HG02938 (cell line): ENCODE measurements around the gene INTS11.

ENCODE experiments used
- ATAC-seq: cut with Tn5 transposase; IDR thresholded peaks from one replicate; pipeline ENCODE4 v1.9.1; 2021; ENCODE audit warnings: mild to moderate bottlenecking, moderate library complexity; ENCODE audit not compliant: unreplicated experiment

Gene INTS11

GRCh38 chr1:1287288-1288110 lies 37.0 kb downstream of the INTS11 start:
- no peak for ATAC-seq

- ATAC-seq: no peak
Observed at GRCh38 chr1:1286313-1287261, 37.9 kb downstream of the INTS11 start.

DNA sequence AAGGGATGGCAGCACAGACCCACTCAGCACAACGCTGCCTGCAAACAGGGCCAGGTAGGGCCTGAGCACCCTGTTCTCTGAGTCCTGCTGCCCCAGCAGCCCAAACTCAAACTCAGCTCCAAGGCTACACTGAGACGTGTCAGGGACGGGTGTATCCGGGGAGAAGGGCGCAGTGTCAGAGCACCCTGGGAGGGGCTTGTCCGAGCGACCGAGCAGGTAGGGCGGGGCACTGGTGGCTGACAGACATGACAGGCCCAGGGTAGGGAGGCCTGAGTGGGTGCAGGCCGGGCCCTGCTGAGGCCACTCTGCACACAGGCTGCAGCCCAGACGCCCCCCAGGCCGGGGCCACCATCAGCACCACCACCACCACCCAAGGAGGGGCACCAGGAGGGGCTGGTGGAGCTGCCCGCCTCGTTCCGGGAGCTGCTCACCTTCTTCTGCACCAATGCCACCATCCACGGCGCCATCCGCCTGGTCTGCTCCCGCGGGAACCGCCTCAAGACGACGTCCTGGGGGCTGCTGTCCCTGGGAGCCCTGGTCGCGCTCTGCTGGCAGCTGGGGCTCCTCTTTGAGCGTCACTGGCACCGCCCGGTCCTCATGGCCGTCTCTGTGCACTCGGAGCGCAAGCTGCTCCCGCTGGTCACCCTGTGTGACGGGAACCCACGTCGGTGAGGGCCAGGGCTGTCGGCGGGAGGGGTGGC lies 38.7 kb downstream of the INTS11 start:
- no peak for ATAC-seq

GRCh38 chr1:1285102-1285571 lies 39.3 kb downstream of the INTS11 start:
- ATAC-seq: no peak

DNA sequence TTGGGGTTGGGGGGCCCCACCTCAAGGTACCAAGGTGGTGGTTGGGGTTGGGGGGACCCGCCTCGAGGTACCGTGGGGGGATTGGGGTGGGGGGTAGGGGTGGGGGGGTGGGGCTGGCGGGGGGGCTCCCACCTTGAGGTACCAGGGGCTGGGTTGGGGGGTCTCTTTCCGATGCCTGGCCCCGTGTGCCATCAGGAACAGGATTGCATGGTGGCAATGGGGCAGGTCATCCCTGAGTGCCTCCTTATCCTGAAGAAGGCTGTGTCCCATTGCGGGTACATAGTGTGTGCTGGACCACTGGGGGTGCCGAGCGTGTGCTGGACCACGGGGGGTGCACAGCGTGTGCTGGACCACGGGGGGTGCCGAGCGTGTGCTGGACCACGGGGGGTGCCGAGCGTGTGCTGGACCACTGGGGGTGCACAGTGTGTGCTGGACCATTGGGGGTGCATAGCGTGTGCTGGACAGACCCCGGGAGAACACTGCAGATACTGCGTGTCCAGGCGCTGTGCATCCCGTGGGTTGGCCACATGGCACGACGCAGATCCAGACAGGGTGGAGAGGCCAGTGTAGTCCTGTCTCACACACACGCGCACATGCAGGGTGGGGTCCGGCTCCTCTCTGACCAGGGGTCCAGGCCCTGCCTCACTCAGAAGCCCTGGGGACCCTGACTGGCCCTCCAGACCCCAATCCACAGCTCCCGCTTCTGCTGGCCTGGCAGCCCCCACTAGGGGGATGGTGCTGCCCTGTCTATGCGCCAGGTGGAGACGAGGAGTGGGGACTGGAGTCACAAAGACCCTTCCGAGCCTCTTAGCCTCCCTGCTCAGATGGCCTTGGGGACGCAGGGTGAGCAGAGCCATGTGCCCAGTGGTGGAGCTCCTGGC lies 40.0 kb downstream of the INTS11 start:
- no peak for ATAC-seq

- ATAC-seq: no peak
Observed at GRCh38 chr1:1283821-1284220, 40.6 kb downstream of the INTS11 start.

GRCh38 chr1:1282998-1283397 lies 41.5 kb downstream of the INTS11 start:
- ATAC-seq: no peak

DNA sequence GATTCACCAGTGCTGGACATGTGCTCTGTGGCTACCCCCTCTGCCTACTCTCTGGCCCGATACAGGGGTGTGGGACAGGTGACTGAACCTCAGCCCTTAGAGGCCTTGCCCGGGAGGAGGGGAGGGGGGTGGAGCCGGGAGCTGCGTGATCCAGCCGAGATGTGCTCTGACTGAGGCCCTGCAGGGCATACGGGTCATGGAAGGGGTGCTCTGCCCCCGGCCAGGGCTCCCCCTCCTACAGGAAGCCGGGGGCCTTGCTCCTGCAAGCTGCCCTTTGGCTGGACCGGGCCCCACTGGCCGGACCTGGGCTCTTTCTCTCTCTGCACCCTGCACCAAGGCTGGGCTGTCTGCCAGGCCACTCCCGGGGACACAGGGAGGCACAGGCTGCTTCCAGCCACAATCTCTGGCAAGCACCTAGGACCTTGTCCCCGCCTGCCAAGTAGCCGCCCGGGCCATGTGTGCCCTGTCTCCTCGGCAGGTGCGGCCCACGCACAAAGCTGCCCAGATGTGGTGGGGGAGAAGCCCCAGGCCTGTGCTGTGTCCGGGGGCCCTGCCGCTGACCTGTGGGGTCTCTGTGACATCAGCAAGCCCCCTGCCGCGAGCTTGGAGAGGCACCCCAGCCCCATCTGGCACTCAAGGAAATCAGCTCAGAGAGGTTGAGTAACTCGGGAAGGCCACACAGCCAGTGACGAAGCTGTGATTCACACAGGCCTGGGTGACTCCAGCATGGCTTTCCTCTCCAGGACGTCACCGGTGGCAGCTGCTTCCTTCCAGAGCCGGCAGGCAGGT lies 42.7 kb downstream of the INTS11 start:
- no peak for ATAC-seq

DNA sequence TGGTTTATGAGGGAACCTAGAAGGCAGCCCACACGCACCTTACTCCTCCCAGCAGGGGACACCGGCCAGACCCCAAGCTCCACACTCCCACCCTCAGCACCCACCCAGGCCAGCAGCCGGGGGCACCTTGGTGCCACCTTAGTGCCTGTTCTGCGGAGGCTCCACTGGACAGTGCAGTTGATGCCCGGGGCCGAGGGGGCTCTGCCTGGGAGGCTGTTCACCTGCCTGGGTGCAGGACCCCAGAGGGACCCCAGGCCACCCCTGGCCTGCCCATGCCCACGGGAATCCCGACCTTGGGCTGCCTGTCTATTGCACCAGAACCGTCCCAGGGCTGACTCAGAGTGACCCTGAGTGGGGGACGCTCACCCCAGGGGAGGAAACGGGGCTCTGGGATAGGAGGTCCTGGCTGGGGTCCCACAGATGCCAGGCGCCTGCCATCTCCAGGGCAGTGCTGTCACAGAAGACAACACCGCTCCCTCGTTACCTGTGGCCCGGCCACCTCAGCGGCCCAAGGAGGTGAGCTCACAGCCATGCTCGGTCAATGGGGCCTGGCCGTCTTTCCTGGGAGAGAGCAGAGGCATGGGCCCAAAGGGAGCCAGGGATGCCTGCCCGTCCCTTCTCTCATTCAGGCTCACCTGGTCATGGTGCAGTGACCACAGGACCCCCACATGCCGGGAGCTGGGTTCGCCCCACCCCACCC lies 43.5 kb downstream of the INTS11 start:
- no peak for ATAC-seq

GRCh38 chr1:1279028-1279427 lies 45.4 kb downstream of the INTS11 start:
- no peak for ATAC-seq

- ATAC-seq: no peak
Observed at GRCh38 chr1:1278620-1279019, 45.8 kb downstream of the INTS11 start.

DNA sequence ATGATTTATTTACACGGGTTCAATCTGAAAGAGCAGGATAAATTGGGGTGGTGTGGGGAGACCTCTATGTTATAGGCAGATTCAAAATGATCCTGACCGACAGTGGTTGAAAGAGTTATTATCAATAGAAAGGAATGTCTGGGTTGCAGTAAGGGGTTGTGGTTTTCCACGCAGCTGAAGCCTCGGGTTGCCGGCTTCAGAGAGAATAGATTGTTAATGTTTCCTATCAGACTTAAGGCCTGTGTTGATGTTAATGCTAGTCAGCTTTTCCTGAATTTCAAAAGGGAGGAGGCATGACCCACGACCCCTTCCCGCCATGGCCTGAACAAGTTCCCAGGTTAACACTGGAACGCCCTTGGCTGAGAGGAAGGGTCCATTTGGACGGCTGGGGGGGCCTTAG lies 48.6 kb downstream of the INTS11 start:
- ATAC-seq: no peak

DNA sequence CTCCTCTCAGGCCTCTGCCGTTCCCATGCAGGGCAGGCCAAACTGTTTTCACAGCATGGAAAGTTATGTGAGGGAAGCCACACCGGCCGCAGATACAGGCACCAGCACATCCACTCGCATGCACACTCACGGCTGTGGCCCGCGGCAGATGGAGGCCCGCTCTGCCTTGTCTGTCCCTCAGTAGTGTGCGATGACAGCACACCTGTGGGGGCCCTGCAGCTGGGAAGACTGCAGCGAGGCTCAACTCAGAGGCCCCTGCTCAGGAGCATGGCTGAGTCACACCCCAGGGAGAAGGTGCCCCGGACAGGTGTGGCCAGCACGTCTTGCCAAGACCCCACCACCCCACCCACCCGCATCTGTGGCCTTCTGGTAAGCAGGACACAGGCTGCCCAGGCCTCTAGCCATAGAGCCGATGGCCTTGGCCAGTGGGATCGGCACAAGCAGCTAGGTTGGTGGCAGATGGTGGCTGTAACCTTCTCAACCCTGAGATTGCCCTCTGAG lies 49.5 kb downstream of the INTS11 start:
- no peak for ATAC-seq

GRCh38 chr1:1274299-1274930 lies 50.0 kb downstream of the INTS11 start:
- no peak for ATAC-seq

DNA sequence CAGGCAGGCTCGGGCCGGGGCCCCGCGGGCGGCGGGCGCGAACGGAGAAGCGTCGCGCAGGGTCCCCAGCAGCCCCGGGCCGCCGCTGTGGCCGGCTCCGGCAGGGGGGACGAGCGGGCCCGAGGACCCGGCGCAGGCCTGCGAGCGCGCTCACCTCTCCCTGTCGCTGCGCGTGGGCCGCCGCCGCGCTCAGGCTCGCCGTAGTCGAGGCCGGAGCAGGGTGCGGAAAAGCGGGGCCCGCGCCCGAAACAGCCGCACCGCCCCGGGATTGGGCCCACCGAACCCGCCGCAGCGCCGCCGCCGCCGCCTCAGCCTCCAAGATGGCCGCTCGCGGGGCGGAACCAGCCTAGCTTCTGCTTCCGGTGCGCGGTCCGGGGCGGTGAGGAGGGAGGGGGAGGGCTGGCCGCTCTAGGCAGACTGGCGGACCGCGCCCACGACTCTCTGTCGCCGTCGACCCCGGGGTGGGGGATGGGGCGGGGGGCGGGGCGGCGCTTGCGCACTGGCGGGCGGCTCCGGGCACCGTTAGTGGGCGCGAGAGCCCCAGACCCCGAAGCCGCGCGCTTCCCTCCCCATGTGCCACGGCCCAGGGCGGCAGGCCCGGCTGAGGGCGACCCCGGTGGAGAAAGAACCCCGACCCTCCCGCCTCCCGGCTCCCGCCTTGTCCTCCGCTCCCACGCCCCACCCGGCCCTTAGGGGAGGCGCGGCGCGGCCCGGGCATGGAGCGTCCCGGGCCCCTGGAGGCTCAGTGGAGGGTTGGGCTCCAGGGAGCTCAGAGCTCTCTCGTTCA lies 50.8 kb downstream of the INTS11 start, which contains the start of gene UBE2J2:
UBE2J2 (minus strand) TSS at position 343 of the 787 bp plus-strand sequence. CDS start 5,862 bp downstream, outside the sequence.
- ATAC-seq: peak; percentile 63

GRCh38 chr1:1273209-1273511 lies 51.3 kb downstream of the INTS11 start:
- ATAC-seq: peak; percentile 19
